ENCODE data around the gene HIBADH.

GRCh38 chr7:27708485-27708884 is 45.8 kb upstream of the HIBADH start:
- TF ChIP-seq FOSL1 (tag; conservative IDR thresholded peaks at IDR 0.05) (no peak), SOX6 (IDR thresholded peaks at IDR 0.05) (no peak), ZNF274 (IDR thresholded peaks at IDR 0.05; ENCODE audit: borderline replicate concordance, low read depth, low read length) (no peak), ZBTB1 (CRISPR knock-in tag; IDR thresholded peaks at IDR 0.05; ENCODE audit: borderline replicate concordance, low read depth) (no peak), PML (IDR thresholded peaks at IDR 0.05; ENCODE audit: low read length) (no peak)
